ENCODE data around the gene SNAP29. TPM values are rescaled to one million over a fixed set of nuclear protein-coding genes. Genes with fewer than 3 reads are reported as not detected.
A peak's percentile ranks its signal among the peaks of the same experiment; 100 is the strongest.

The SNAP29 gene
- total and polyA plus RNA-seq, 4 donors = 10.5 to 26.2 (median 16.3) TPM

GRCh38 chr22:20903093-20903492, 44.3 kb downstream of the SNAP29 start:
- Histone ChIP-seq H3K27me3 (ENCODE audit: control insufficient read depth in 4 of 4, insufficient read depth in 4 of 4, low read length in 3 of 4) (no peaks in the 10 kb centered on the region), H3K36me3 (ENCODE audit: control insufficient read depth in 4 of 4, insufficient read depth in 3 of 4, low read depth in 1 of 4, low read length in 3 of 4) (no peaks in the 10 kb centered on the region), H3K4me3 (ENCODE audit: low read depth in 1 of 3, low read length in 3 of 3) (no peak overlapping the region), H3K9me3 (ENCODE audit: control insufficient read depth in 4 of 4, low read length in 3 of 4) (no peaks in the 10 kb centered on the region), H3K4me1 (ENCODE audit: control insufficient read depth in 4 of 4, insufficient read depth in 4 of 4, low read length in 3 of 4) (peaks cover 3 to 21% (median 11%) of the 10 kb centered on the region in 4 donors), H3K9ac (ENCODE audit: low read depth in 1 of 2, low read length in 2 of 2) (no peak overlapping the region), H3K27ac (ENCODE audit: low read depth in 1 of 2, low read length in 2 of 2) (no peak overlapping the region)
- DNase-seq (ENCODE audit: low spot score) = no peak
- TF ChIP-seq MAX (IDR thresholded peaks at IDR 0.05) (no peak), NR2F2 (IDR thresholded peaks at IDR 0.05) (no peak), HNF4A (conservative IDR thresholded peaks at IDR 0.05) (no peak), JUND (IDR thresholded peaks at IDR 0.05) (no peak), FOXA2 (IDR thresholded peaks at IDR 0.05) (no peak)
- WGBS = 97% methylated on average over 2 of the region's 2 CpGs

- H3K36me3 ChIP-seq (ENCODE audit: control insufficient read depth in 4 of 4, insufficient read depth in 3 of 4, low read depth in 1 of 4, low read length in 3 of 4) = no peaks in the 10 kb centered on the region
- WGBS = 60% methylated on average over 7 of the region's 7 CpGs
- no peaks in the 10 kb centered on the region for H3K27me3 ChIP-seq (ENCODE audit: control insufficient read depth in 4 of 4, insufficient read depth in 4 of 4, low read length in 3 of 4)
- peaks cover 3 to 21% (median 11%) of the 10 kb centered on the region in 4 donors for H3K4me1 ChIP-seq (ENCODE audit: control insufficient read depth in 4 of 4, insufficient read depth in 4 of 4, low read length in 3 of 4)
- H3K4me3 ChIP-seq (ENCODE audit: low read depth in 1 of 3, low read length in 3 of 3) = no peak overlapping the region
- peak overlapping the region; percentile 86 to 91 for H3K27ac ChIP-seq (ENCODE audit: low read depth in 1 of 2, low read length in 2 of 2)
- H3K9me3 ChIP-seq (ENCODE audit: control insufficient read depth in 4 of 4, low read length in 3 of 4) = no peaks in the 10 kb centered on the region
- H3K9ac ChIP-seq (ENCODE audit: low read depth in 1 of 2, low read length in 2 of 2) = no peak overlapping the region
- no peak for DNase-seq (ENCODE audit: low spot score)
- TF ChIP-seq GABPA (IDR thresholded peaks at IDR 0.05 in 1 of 2, conservative IDR thresholded peaks at IDR 0.05 in 1 of 2) (peak in 1 of 2 donors; percentile 66), HNF4A (conservative IDR thresholded peaks at IDR 0.05) (peak; percentile 75 to 88), ATF3 (IDR thresholded peaks at IDR 0.05) (peak; percentile 98), FOXA1 (IDR thresholded peaks at IDR 0.05) (peak; percentile 57), CTCF (IDR thresholded peaks at IDR 0.05; ENCODE audit: low read depth, low read length, missing input control) (no peak), FOXA2 (IDR thresholded peaks at IDR 0.05) (peak; percentile 59), ZBTB33 (IDR thresholded peaks at IDR 0.05) (peak; percentile 91), TAF1 (conservative IDR thresholded peaks at IDR 0.05) (no peak), NR2F2 (IDR thresholded peaks at IDR 0.05) (peak; percentile 72), REST (IDR thresholded peaks at IDR 0.05) (peak; percentile 75), EGR1 (IDR thresholded peaks at IDR 0.05; ENCODE audit: low read depth in 2 of 2) (peak; percentile 60 to 87), SP1 (IDR thresholded peaks at IDR 0.05) (peak; percentile 69), MAX (IDR thresholded peaks at IDR 0.05) (peak; percentile 85), RXRA (IDR thresholded peaks at IDR 0.05) (peak; percentile 87 to 95), YY1 (IDR thresholded peaks at IDR 0.05) (peak; percentile 81), HNF4G (IDR thresholded peaks at IDR 0.05) (no peak), JUND (IDR thresholded peaks at IDR 0.05) (peak; percentile 98 to 99), RAD21 (IDR thresholded peaks at IDR 0.05) (peak; percentile 47 to 53)
Observed at GRCh38 chr22:20904008-20904979, 45.5 kb downstream of the SNAP29 start.

All from liver (tissue), 9 donors.